AG04449 (cell line): Measurements from ENCODE around the gene LETM1.

ENCODE experiments used
- CTCF ChIA-PET: fragments of 350-600 bp; formaldehyde crosslinking; extraction: SDS; loops from one replicate; lab custom pipeline; 2021; ENCODE audit warnings: antibody characterized with exemption; lab: Yijun Ruan, JAX
- POLR2A ChIA-PET: fragments of 400-600, 350-600 bp; formaldehyde crosslinking; extraction: SDS; loops from one replicate; lab custom pipeline; 2020; ENCODE audit warnings: antibody characterized with exemption, inconsistent platforms; lab: Yijun Ruan, JAX
- DNase-seq: peaks from one replicate; pipeline ENCODE4 v3.0.0-alpha.2; 2010; ENCODE audit warnings: low read depth, low spot score
- H3K4me3 ChIP-seq: 2 replicates; pipeline ENCODE4 v1.5.1; 2011; ENCODE audit warnings: low read depth, mild to moderate bottlenecking, control low read depth, low read length
- TF ChIP-seq, protein P1 (sequence below): IDR thresholded peaks from one replicate; pipeline ENCODE4 v1.5.1; 2011; ENCODE audit warnings: mild to moderate bottlenecking, moderate library complexity, low read length, control low read depth, inconsistent platforms; ENCODE audit not compliant: insufficient read depth; ENCODE audit errors: missing control alignments

LETM1 gene

DNA sequence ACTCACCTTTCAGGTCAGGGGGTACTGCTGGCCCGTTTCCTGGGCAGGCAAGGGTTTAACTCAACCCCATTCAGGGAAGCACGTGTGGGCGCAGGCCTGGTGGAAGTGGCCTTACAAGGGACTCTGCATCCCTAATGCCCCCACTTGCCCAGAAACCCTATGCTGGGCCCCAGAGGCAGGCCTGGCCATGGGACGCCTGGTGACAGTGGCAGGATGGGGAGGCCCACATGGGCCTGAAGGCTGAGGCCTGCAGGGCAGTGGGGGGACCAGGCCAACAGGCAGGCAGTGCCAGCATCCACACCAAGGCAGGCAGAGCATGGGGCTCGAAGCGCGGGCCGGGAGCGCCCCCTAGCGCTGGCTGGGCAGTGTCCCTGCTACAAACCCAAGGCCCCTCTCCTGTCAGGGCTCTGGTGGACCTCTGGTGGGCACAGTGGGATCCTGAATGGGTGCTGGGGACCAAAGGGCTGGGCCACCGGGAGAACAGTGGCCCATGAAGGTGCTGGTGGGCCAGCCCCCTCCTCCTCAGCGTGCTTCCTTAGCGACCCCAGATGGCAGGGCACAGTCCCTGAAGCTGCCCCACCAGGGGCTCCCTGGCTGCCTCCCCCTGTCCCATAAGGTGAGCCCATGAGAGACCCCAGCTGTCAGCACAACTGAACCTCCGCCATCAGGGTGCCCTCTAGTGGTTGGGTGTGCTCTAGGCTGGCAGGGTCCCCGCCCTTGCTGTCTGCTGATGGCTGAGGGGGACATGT lies 46.0 kb downstream of the LETM1 start:
- CTCF ChIA-PET, result interaction anchor here (0.6 to 11.4 kb wide), 35 partner anchors 8 to 117 kb away, joined by 3 to 205 read pairs (median 4); partner anchors contain the start of genes FGFR3 and LETM1
- TF ChIP-seq, protein P1, sequence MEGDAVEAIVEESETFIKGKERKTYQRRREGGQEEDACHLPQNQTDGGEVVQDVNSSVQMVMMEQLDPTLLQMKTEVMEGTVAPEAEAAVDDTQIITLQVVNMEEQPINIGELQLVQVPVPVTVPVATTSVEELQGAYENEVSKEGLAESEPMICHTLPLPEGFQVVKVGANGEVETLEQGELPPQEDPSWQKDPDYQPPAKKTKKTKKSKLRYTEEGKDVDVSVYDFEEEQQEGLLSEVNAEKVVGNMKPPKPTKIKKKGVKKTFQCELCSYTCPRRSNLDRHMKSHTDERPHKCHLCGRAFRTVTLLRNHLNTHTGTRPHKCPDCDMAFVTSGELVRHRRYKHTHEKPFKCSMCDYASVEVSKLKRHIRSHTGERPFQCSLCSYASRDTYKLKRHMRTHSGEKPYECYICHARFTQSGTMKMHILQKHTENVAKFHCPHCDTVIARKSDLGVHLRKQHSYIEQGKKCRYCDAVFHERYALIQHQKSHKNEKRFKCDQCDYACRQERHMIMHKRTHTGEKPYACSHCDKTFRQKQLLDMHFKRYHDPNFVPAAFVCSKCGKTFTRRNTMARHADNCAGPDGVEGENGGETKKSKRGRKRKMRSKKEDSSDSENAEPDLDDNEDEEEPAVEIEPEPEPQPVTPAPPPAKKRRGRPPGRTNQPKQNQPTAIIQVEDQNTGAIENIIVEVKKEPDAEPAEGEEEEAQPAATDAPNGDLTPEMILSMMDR, result peak; percentile 97
- POLR2A ChIA-PET, result no interaction called here
- DNase-seq, result no peak
- H3K4me3 ChIP-seq, result no peak overlapping the region

DNA sequence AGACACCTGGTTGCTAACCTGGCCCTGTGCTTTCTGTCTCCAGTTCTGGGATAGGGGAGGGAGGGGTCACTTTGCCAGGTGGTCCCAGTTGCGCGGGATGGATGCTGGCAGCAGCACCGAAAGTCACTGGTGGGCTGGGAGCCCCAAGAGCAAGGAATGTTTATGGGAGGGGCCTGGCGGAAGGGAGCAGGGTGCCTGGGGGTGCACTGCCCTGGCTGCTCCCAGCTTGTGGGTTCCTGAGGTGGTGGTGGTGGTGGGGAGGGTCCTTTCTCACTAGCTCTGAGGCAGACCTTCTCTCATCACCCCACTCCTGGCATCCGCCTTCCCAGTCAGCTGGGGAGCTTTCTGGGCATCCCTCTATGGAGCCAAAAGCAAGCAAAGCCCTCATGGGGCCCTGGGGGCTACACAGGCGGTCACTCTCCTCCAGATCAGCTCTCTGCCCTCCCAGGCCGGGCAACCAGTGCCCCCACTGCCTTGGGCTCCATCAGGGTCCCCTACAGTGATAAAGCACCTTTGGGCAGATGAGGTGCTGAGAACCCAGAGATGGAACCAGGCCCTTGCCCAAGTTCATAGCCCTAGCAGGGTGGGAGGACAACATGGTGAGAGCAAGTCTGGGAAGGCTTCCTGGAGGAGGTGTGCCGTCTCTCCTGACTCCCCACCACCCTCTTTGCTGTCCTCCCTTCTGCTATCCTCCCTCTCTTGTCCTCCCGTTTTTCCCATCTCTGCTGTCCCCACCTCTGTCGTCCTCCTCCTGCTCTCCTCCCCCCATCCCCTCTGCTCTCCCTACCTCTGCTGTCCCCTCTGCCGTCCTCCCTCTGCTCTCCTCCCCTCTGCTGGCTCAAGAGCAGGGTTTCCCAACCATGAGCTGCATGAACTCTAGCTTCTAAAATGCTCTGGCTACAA lies 46.9 kb downstream of the LETM1 start:
- ChIA-PET POLR2A (no interaction called here), CTCF (interaction anchor here (0.6 to 11.4 kb wide), 30 partner anchors 11 to 116 kb away, joined by 3 to 205 read pairs (median 4); partner anchors contain the start of gene FGFR3)
- no peak overlapping the region for H3K4me3 ChIP-seq
- TF ChIP-seq, protein P1, result no peak
- DNase-seq, result no peak

DNA sequence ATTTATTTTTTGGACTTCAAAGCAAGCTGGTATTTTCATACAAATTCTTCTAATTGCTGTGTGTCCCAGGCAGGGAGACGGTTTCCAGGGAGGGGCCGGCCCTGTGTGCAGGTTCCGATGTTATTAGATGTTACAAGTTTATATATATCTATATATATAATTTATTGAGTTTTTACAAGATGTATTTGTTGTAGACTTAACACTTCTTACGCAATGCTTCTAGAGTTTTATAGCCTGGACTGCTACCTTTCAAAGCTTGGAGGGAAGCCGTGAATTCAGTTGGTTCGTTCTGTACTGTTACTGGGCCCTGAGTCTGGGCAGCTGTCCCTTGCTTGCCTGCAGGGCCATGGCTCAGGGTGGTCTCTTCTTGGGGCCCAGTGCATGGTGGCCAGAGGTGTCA lies 47.6 kb downstream of the LETM1 start:
- POLR2A ChIA-PET, result no interaction called here
- TF ChIP-seq, protein P1, result no peak
- CTCF ChIA-PET, result interaction anchor here (0.8 to 11.4 kb wide), 18 partner anchors 12 to 115 kb away, joined by 3 to 205 read pairs (median 18); partner anchors contain the start of gene FGFR3
- H3K4me3 ChIP-seq, result no peak overlapping the region
- no peak for DNase-seq

DNA sequence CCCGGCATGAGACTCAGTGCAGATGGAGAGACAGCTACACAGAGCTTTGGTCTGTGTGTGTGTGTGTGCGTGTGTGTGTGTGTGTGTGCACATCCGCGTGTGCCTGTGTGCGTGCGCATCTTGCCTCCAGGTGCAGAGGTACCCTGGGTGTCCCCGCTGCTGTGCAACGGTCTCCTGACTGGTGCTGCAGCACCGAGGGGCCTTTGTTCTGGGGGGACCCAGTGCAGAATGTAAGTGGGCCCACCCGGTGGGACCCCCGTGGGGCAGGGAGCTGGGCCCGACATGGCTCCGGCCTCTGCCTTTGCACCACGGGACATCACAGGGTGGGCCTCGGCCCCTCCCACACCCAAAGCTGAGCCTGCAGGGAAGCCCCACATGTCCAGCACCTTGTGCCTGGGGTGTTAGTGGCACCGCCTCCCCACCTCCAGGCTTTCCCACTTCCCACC lies 48.6 kb downstream of the LETM1 start:
- POLR2A ChIA-PET, result interaction anchor here (0.6 kb wide), 1 partner anchor 92 kb away, joined by 3 read pairs; no protein-coding TSS in a partner anchor
- H3K4me3 ChIP-seq, result no peak overlapping the region
- CTCF ChIA-PET, result interaction anchor here (1.4 to 11.4 kb wide), 7 partner anchors 12 to 114 kb away, joined by 3 to 205 read pairs (median 67); partner anchors contain the start of gene FGFR3
- TF ChIP-seq, protein P1, result no peak
- no peak for DNase-seq

DNA sequence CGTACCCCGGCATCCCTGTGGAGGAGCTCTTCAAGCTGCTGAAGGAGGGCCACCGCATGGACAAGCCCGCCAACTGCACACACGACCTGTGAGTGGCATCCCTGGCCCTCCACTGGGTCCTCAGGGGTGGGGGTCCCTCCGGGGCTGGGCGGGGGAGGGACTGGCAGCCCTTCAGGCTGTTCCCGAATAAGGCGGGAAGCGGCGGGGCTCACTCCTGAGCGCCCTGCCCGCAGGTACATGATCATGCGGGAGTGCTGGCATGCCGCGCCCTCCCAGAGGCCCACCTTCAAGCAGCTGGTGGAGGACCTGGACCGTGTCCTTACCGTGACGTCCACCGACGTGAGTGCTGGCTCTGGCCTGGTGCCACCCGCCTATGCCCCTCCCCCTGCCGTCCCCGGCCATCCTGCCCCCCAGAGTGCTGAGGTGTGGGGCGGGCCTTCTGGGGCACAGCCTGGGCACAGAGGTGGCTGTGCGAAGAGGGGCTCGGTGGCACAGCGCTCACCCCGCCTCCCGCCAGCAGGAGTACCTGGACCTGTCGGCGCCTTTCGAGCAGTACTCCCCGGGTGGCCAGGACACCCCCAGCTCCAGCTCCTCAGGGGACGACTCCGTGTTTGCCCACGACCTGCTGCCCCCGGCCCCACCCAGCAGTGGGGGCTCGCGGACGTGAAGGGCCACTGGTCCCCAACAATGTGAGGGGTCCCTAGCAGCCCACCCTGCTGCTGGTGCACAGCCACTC lies 49.2 kb downstream of the LETM1 start:
- no peak overlapping the region for H3K4me3 ChIP-seq
- ChIA-PET POLR2A (no interaction called here), CTCF (interaction anchor here (7.5 to 11.4 kb wide), 3 partner anchors 60 to 114 kb away, joined by 50 to 205 read pairs (median 99); no protein-coding TSS in a partner anchor)
- TF ChIP-seq, protein P1, result no peak
- DNase-seq, result no peak
